A549 (cell line): ENCODE measurements around the gene TMEM43. TPM values are rescaled to one million over a fixed set of nuclear protein-coding genes. Genes with fewer than 3 reads are reported as not detected.
A peak's percentile ranks its signal among the peaks of the same experiment; 100 is the strongest.

ENCODE experiments used
- ATAC-seq, 2 experiments: fragments of 200-7000 bp in 1 of 2; fragments of >200 bp in 1 of 2; cut with Nextera tagmentation in 1 of 2; cut with Tn5 transposase in 1 of 2; 3 replicates each; pipeline versions ENCODE4 v1.8.0 to v1.9.1; 2018 to 2020; ENCODE audit warnings: mild to moderate bottlenecking in 1 of 2, moderate library complexity in 1 of 2
- CTCF ChIA-PET: fragments of 300-600 bp; sonication (Branson Sonifier 250); formaldehyde crosslinking; extraction: SDS; loops from one replicate; lab custom pipeline; 2021; ENCODE audit warnings: antibody characterized with exemption, inconsistent platforms; lab: Yijun Ruan, JAX
- POLR2A ChIA-PET: fragments of 350-600 bp; formaldehyde crosslinking; extraction: SDS; loops from one replicate; lab custom pipeline; 2021; ENCODE audit warnings: antibody characterized with exemption, inconsistent platforms; lab: Yijun Ruan, JAX
- DNase-seq, 2 experiments: peaks; one replicate each; pipeline versions ENCODE4 v3.0.0 to v3.0.0-alpha.2; 2011 to 2016; ENCODE audit warnings: low read depth in 1 of 2, low spot score in 1 of 2
- FAIRE-seq: peaks from 2 replicates; lab custom pipeline; 2011; peaks lifted over from hg19 to GRCh38; lab: Jason Lieb, UNC
- H3K27ac ChIP-seq, 2 experiments: fragments of >200 bp; sonication (Bioruptor Twin); formaldehyde crosslinking; 3 replicates each; pipeline ENCODE4 v1.5.1; 2016 to 2017
- H3K4me1 ChIP-seq: fragments of >200 bp; sonication (Bioruptor Twin); formaldehyde crosslinking; 3 replicates; pipeline ENCODE4 v1.6.1; 2016
- H3K4me2 ChIP-seq: fragments of >200 bp; sonication (Bioruptor Twin); formaldehyde crosslinking; 3 replicates; pipeline ENCODE4 v1.6.1; 2016
- H3K4me3 ChIP-seq: fragments of >200 bp; sonication (Bioruptor Twin); formaldehyde crosslinking; 3 replicates; pipeline ENCODE4 v1.5.1; 2016
- H3K9me3 ChIP-seq: fragments of >200 bp; sonication (Bioruptor Twin); formaldehyde crosslinking; 3 replicates; pipeline ENCODE4 v1.6.1; 2016
- CBX8 ChIP-seq: fragments of 200-600 bp; sonication (generic); IDR thresholded peaks from 2 replicates; pipeline ENCODE4 v1.6.1; 2016
- CEBPB ChIP-seq, 2 experiments: fragments of >200 bp in 1 of 2; sonication (Bioruptor Twin) in 1 of 2; formaldehyde crosslinking in 1 of 2; IDR thresholded peaks; 2 replicates each; pipeline ENCODE4 v1.6.1; 2012 to 2016
- CHD2 ChIP-seq: fragments of 150-350 bp; IDR thresholded peaks from 2 replicates; pipeline ENCODE4 v1.6.1; 2014; ENCODE audit warnings: low read length; ENCODE audit not compliant: partially characterized antibody
- CHD4 ChIP-seq: fragments of 200-600 bp; sonication (generic); IDR thresholded peaks from 2 replicates; pipeline ENCODE4 v1.6.1; 2016; ENCODE audit warnings: antibody characterized with exemption, mild to moderate bottlenecking, borderline replicate concordance
- E2F6 ChIP-seq: IDR thresholded peaks from 2 replicates; pipeline ENCODE4 v1.6.1; 2012; ENCODE audit warnings: low read depth, borderline replicate concordance
- ELK1 ChIP-seq: fragments of 150-350 bp; IDR thresholded peaks from 2 replicates; pipeline ENCODE4 v1.6.1; 2014; ENCODE audit warnings: low read depth, mild to moderate bottlenecking, low read length
- EP300 ChIP-seq, 2 experiments: fragments of >200 bp; sonication (Bioruptor Twin); formaldehyde crosslinking; IDR thresholded peaks; 2 replicates in 1 of 2; 3 replicates in 1 of 2; pipeline ENCODE4 v1.6.1; 2016 to 2017
- ESRRA ChIP-seq: fragments of 150-350 bp; IDR thresholded peaks from 2 replicates; pipeline ENCODE4 v1.6.1; 2014; ENCODE audit warnings: mild to moderate bottlenecking, low read length, borderline replicate concordance
- FOSL2 ChIP-seq, 2 experiments: fragments of 450-650 bp in 1 of 2; fragments of >200 bp in 1 of 2; sonication (Bioruptor Twin) in 1 of 2; formaldehyde crosslinking; IDR thresholded peaks; 2 replicates each; pipeline versions ENCODE4 v1.5.0 to v1.6.1; 2016 to 2020; ENCODE audit warnings: mild to moderate bottlenecking in 1 of 2, moderate library complexity in 1 of 2
- FOXS1 ChIP-seq: fragments of 250-450 bp; sonication (Bioruptor Pico); IDR thresholded peaks from 2 replicates; pipeline ENCODE4 v1.5.0; 2020; ENCODE audit warnings: mild to moderate bottlenecking, moderate library complexity
- HDAC2 ChIP-seq: fragments of 200-600 bp; sonication (generic); IDR thresholded peaks from 2 replicates; pipeline ENCODE4 v1.6.1; 2016
- HMGXB4 ChIP-seq: fragments of 250-450 bp; sonication (Bioruptor Pico); IDR thresholded peaks from 2 replicates; pipeline ENCODE4 v1.5.0; 2021; ENCODE audit warnings: mild to moderate bottlenecking, moderate library complexity, borderline replicate concordance
- HOXA7 ChIP-seq: fragments of 250-450 bp; sonication (Bioruptor Pico); IDR thresholded peaks from 2 replicates; pipeline ENCODE4 v1.5.0; 2020; ENCODE audit warnings: mild to moderate bottlenecking, moderate library complexity
- HOXB5 ChIP-seq: fragments of 250-450 bp; sonication (Bioruptor Pico); IDR thresholded peaks from 2 replicates; pipeline ENCODE4 v1.5.0; 2020; ENCODE audit warnings: mild to moderate bottlenecking, moderate library complexity
- KDM1A ChIP-seq: fragments of 200-600 bp; sonication (generic); IDR thresholded peaks from 2 replicates; pipeline ENCODE4 v1.6.1; 2016; ENCODE audit warnings: low read depth, mild to moderate bottlenecking
- KDM5A ChIP-seq: fragments of 200-600 bp; sonication (generic); IDR thresholded peaks from 2 replicates; pipeline ENCODE4 v1.6.1; 2016; ENCODE audit warnings: antibody characterized with exemption, mild to moderate bottlenecking
- MAFK ChIP-seq: fragments of 450-650 bp; IDR thresholded peaks from 2 replicates; pipeline ENCODE4 v1.6.1; 2014; ENCODE audit not compliant: partially characterized antibody
- MYC ChIP-seq: IDR thresholded peaks from 2 replicates; pipeline ENCODE4 v1.6.1; 2012; ENCODE audit warnings: mild to moderate bottlenecking, inconsistent platforms, low read length, improper control_type of control experiment, borderline replicate concordance
- NPAS2 ChIP-seq: fragments of 250-450 bp; sonication (Bioruptor Pico); IDR thresholded peaks from 2 replicates; pipeline ENCODE4 v1.8.0; 2022; ENCODE audit warnings: mild to moderate bottlenecking, moderate library complexity, borderline replicate concordance
- PBX3 ChIP-seq: IDR thresholded peaks from 2 replicates; pipeline ENCODE4 v1.6.1; 2012
- RAD21 ChIP-seq, 2 experiments: fragments of >200 bp in 1 of 2; sonication (Bioruptor Twin) in 1 of 2; formaldehyde crosslinking in 1 of 2; IDR thresholded peaks in 1 of 2; conservative IDR thresholded peaks in 1 of 2; 2 replicates in 1 of 2; 3 replicates in 1 of 2; pipeline ENCODE4 v1.6.1; 2012 to 2018; ENCODE audit warnings: inconsistent platforms in 1 of 2
- RARB ChIP-seq: fragments of 250-450 bp; sonication (Bioruptor Pico); IDR thresholded peaks from 2 replicates; pipeline ENCODE4 v1.8.0; 2021; ENCODE audit warnings: mild to moderate bottlenecking, moderate library complexity
- RCOR1 ChIP-seq: fragments of 150-350 bp; IDR thresholded peaks from 2 replicates; pipeline ENCODE4 v1.6.1; 2014; ENCODE audit warnings: antibody characterized with exemption, low read length, low read depth
- REST ChIP-seq: fragments of 200-600 bp; sonication (generic); IDR thresholded peaks from 2 replicates; pipeline ENCODE4 v1.6.1; 2016; ENCODE audit warnings: antibody characterized with exemption, mild to moderate bottlenecking, moderate library complexity
- RFX5 ChIP-seq: fragments of 450-650 bp; IDR thresholded peaks from 2 replicates; pipeline ENCODE4 v1.7.1; 2014; ENCODE audit warnings: antibody characterized with exemption, mild to moderate bottlenecking, moderate library complexity
- SMC3 ChIP-seq: fragments of >200 bp; sonication (Bioruptor Twin); formaldehyde crosslinking; IDR thresholded peaks from 3 replicates; pipeline ENCODE4 v1.6.1; 2018; ENCODE audit warnings: inconsistent platforms
- SREBF2 ChIP-seq: fragments of 450-650 bp; IDR thresholded peaks from 2 replicates; pipeline ENCODE4 v1.6.1; 2014; ENCODE audit warnings: mild to moderate bottlenecking, moderate library complexity
- TP53 ChIP-seq: fragments of 250-450 bp; sonication (Bioruptor Pico); IDR thresholded peaks from 2 replicates; pipeline ENCODE4 v1.5.0; 2021; ENCODE audit warnings: mild to moderate bottlenecking, moderate library complexity
- ZFP36 ChIP-seq: fragments of 450-650 bp; IDR thresholded peaks from 2 replicates; pipeline ENCODE4 v1.6.1; 2014; ENCODE audit warnings: borderline replicate concordance; ENCODE audit not compliant: partially characterized antibody
- ZSCAN20 ChIP-seq: fragments of 250-450 bp; sonication (Bioruptor Pico); IDR thresholded peaks from 2 replicates; pipeline ENCODE4 v1.8.0; 2022; ENCODE audit warnings: mild to moderate bottlenecking, moderate library complexity
- WGBS: methylation state at CpG from one replicate; pipeline ENCODE4 v1.1.6; 2017; ENCODE audit errors: missing lambda C conversion rate; 5-methylcytosine and 5-hydroxymethylcytosine counted together
- polyA plus RNA-seq, 4 experiments: library from polyadenylated mRNA; depleted of rRNA in 3 of 4; stranded (reverse); fragments of >200 nt; fragmentation: RNase III in 1 of 4; extraction: RNeasy Plus Mini Kit Qiagen cat#74134 plus additional on column Dnase treatment in 1 of 4; gene quantifications; 2 replicates in 3 of 4; 3 replicates in 1 of 4; pipeline ENCODE4 v1.2.3, GENCODE V29; 2011 to 2017

The TMEM43 gene
- polyA plus RNA-seq, 2 of the 4 experiments (the other 2 are of a cell fraction) = 41.1 to 79.0 TPM

GRCh38 chr3:14133188-14133800 lies 8.4 kb downstream of the TMEM43 start:
- Histone ChIP-seq H3K4me2 (no peak overlapping the region), H3K4me1 (peaks cover 8% of the 10 kb centered on the region; the same call in 2 of the 3 replicates), H3K9me3 (no peaks in the 10 kb centered on the region), H3K4me3 (no peak overlapping the region), H3K27ac (no peak overlapping the region)
- no peak for FAIRE-seq
- peak; percentile 22 to 37; a peak in 3 of 6 replicates for ATAC-seq
- TF ChIP-seq REST (no peak), TP53 (CRISPR knock-in tag) (no peak), FOXS1 (no peak), HMGXB4 (CRISPR knock-in tag) (no peak), HDAC2 (no peak), EP300 (IDR thresholded peaks at IDR 0.05) (no peak), MYC (no peak), HOXB5 (CRISPR knock-in tag) (no peak), CHD4 (no peak), MAFK (no peak), FOSL2 (IDR thresholded peaks at IDR 0.05) (no peak), FOSL2 (CRISPR knock-in tag; IDR thresholded peaks at IDR 0.05) (no peak), CEBPB (IDR thresholded peaks at IDR 0.05) (no peak), CBX8 (no peak), PBX3 (no peak), KDM1A (no peak), RFX5 (no peak)
- no peak for DNase-seq
- ChIA-PET CTCF (interaction anchor here (1.1 to 2.8 kb wide), 2 partner anchors 12 to 39 kb away, joined by 3 to 14 read pairs; no protein-coding TSS in a partner anchor), POLR2A (interaction anchor here (1.2 to 1.8 kb wide), 2 partner anchors 8 to 9 kb away, joined by 4 to 8 read pairs; partner anchors contain the start of genes CHCHD4 and TMEM43)
- 86% methylated on average over 9 of the region's 10 CpGs for WGBS

GRCh38 chr3:14133876-14134275 lies 9.0 kb downstream of the TMEM43 start:
- POLR2A ChIA-PET = interaction anchor here (1.8 kb wide), 1 partner anchor 9 kb away, joined by 8 read pairs; the partner anchor contains the start of genes CHCHD4 and TMEM43
- TF ChIP-seq SREBF2 (no peak), KDM5A (no peak), ELK1 (no peak), KDM1A (no peak), NPAS2 (CRISPR knock-in tag) (no peak), ZFP36 (no peak), ZSCAN20 (CRISPR knock-in tag) (no peak), RCOR1 (no peak), ESRRA (no peak), E2F6 (no peak), CHD2 (no peak), HOXA7 (CRISPR knock-in tag) (no peak), RAD21 (conservative IDR thresholded peaks at IDR 0.05 in 1 of 2, IDR thresholded peaks at IDR 0.05 in 1 of 2) (no peak), RARB (no peak), SMC3 (no peak)

More at GRCh38 chr3:14133876-14134275, 9.0 kb downstream of the TMEM43 start:
- no peak overlapping the region for H3K27ac ChIP-seq
- no peak for ATAC-seq
- CTCF ChIA-PET = interaction anchor here (2.8 kb wide), 1 partner anchor 12 kb away, joined by 14 read pairs; no protein-coding TSS in a partner anchor
- WGBS = 94% methylated on average over 2 of the region's 5 CpGs
- H3K4me2 ChIP-seq = no peak overlapping the region
- no peak for DNase-seq
- no peak for FAIRE-seq
- no peaks in the 10 kb centered on the region for H3K9me3 ChIP-seq
- no peak overlapping the region for H3K4me3 ChIP-seq
- H3K4me1 ChIP-seq = peaks cover 8% of the 10 kb centered on the region; the same call in 2 of the 3 replicates
